Measurements from ENCODE around the gene ST3GAL2. TPM values are rescaled to one million over a fixed set of nuclear protein-coding genes. Genes with fewer than 3 reads are reported as not detected.

Gene ST3GAL2
- total and polyA plus RNA-seq, 10 of the 15 experiments (the other 5 are each of a cell fraction or from before 2014, with no cell fraction given), result 0.95 to 61.7 (median 25.9) TPM

- 0 out of 2 replicates have a peak, but pooled peaks have one; percentile 36 for TF ChIP-seq PRDM15 (CRISPR knock-in tag; IDR thresholded peaks at IDR 0.05)
Measured at GRCh38 chr16:70429888-70430666, 8.8 kb downstream of the ST3GAL2 start (continued).

GRCh38 chr16:70428178-70428998, 10.5 kb downstream of the ST3GAL2 start:
- Histone ChIP-seq H3K36me3 (ENCODE audit: control insufficient read depth in 2 of 2, insufficient read depth in 2 of 2, low read length in 1 of 2) (peaks cover 6 to 7% of the 10 kb centered on the region in 2 experiments; a peak in 3 of 4 replicates), H3K4me2 (ENCODE audit: control insufficient read depth, insufficient read depth) (peak overlapping the region; percentile 95), H3K79me2 (ENCODE audit: control insufficient read depth, insufficient read depth, low read length) (peaks cover 70% of the 10 kb centered on the region), H3K4me3 (peak overlapping the region; percentile 67), H2AFZ (ENCODE audit: control insufficient read depth, low read depth, low read length) (no peak overlapping the region), H3K27me3 (replicated peaks in 1 of 2; ENCODE audit: control insufficient read depth in 2 of 2, insufficient read depth in 2 of 2, low read length in 1 of 2) (no peaks in the 10 kb centered on the region), H3K27ac (ENCODE audit: control insufficient read depth, insufficient read depth) (peak overlapping the region; percentile 98), H4K20me1 (ENCODE audit: control insufficient read depth, insufficient read depth) (no peaks in the 10 kb centered on the region), H3K9ac (ENCODE audit: control insufficient read depth, insufficient read depth, low read length) (peak overlapping the region; percentile 68), H3K9me3 (replicated peaks; ENCODE audit: control insufficient read depth, insufficient read depth, low read length) (no peaks in the 10 kb centered on the region), H3K4me1 (ENCODE audit: control insufficient read depth, insufficient read depth, low read length) (peaks cover 52% of the 10 kb centered on the region)
- in situ Hi-C loops (cut with MboI), result no loop called here
- CTCF ChIA-PET, result interaction anchor here (0.6 to 1.8 kb wide), 9 partner anchors 9 to 49 kb away, joined by 3 to 17 read pairs (median 3); partner anchors contain the start of gene FCSK
- ATAC-seq (peak; percentile 36), DNase-seq (ENCODE audit: low read depth, low spot score) (peak; percentile 79), FAIRE-seq (no peak)
- POLR2A ChIA-PET, result interaction anchor here (0.6 to 4.8 kb wide), 11 partner anchors 9 to 67 kb away, joined by 4 to 58 read pairs (median 4); partner anchors contain the start of genes FCSK and ST3GAL2
- WGBS (ENCODE audit: insufficient coverage, insufficient replicate concordance, low lambda C conversion rate, missing lambda C conversion rate), result under 1% methylated on average over 9 of the region's 9 CpGs
- TSS peak; percentile 97 for BruUV-seq (replicated peaks)
- SMC1A ChIA-PET (ENCODE audit: uncharacterized antibody, unreplicated experiment), result interaction anchor here (0.8 to 3.9 kb wide), 16 partner anchors 9 to 80 kb away, joined by 3 to 23 read pairs (median 4); partner anchors contain the start of gene ST3GAL2
- RAD21 ChIA-PET (ENCODE audit: unreplicated experiment), result interaction anchor here (0.7 to 2.8 kb wide), 14 partner anchors 9 to 1056 kb away, joined by 3 to 32 read pairs (median 6); partner anchors contain the start of gene FCSK
- intact Hi-C loops (cut with micrococcal nuclease; ENCODE audit: unreplicated experiment), result no loop called here
- TF ChIP-seq ZBTB11 (CRISPR knock-in tag; IDR thresholded peaks at IDR 0.05) (no peak), HCFC1 (IDR thresholded peaks at IDR 0.05; ENCODE audit: low read length) (no peak), RFX5 (IDR thresholded peaks at IDR 0.05; ENCODE audit: low read depth, low read length) (no peak), MTA2 (IDR thresholded peaks at IDR 0.05; ENCODE audit: low read depth) (peak; percentile 57; the same call in 1 of the 2 replicates), TCF3 (IDR thresholded peaks at IDR 0.05; ENCODE audit: borderline replicate concordance, insufficient read depth, low read depth, low read length) (peak; percentile 79), CHD4 (IDR thresholded peaks at IDR 0.05) (no peak), SRF (IDR thresholded peaks at IDR 0.05; ENCODE audit: low read depth in 2 of 2, low read length in 2 of 2) (no peak), BHLHE40 (IDR thresholded peaks at IDR 0.05; ENCODE audit: borderline replicate concordance in 1 of 2, low read depth in 2 of 2, low read length in 1 of 2) (peak; percentile 54 to 62; a peak in 3 of 4 replicates), TBL1XR1 (IDR thresholded peaks at IDR 0.05; ENCODE audit: low read depth, low read length) (peak; percentile 79; the same call in 1 of the 2 replicates), IKZF2 (IDR thresholded peaks at IDR 0.05) (peak; percentile 94 to 96), POU2F2 (IDR thresholded peaks at IDR 0.05; ENCODE audit: borderline replicate concordance, low read depth, low read length) (peak; percentile 39; the same call in 1 of the 3 replicates)

Data from GM12878 (cell line).